Activated CD4-positive, alpha-beta T cell treated with anti-CD3 and anti-CD28 coated beads, Interleukin-2, amount 50 U/mL, for 16 hours (primary cell): ENCODE measurements around the gene KRTAP5-8.
"Not testable (repeated sequence)": the region's sequence is repeated elsewhere in the genome, so short reads cannot be mapped to it uniquely, and the experiment has no call there.

Experiments
- DNase-seq: peaks from one replicate; pipeline ENCODE4 v3.0.0-alpha.2; 2020

Gene KRTAP5-8

DNA sequence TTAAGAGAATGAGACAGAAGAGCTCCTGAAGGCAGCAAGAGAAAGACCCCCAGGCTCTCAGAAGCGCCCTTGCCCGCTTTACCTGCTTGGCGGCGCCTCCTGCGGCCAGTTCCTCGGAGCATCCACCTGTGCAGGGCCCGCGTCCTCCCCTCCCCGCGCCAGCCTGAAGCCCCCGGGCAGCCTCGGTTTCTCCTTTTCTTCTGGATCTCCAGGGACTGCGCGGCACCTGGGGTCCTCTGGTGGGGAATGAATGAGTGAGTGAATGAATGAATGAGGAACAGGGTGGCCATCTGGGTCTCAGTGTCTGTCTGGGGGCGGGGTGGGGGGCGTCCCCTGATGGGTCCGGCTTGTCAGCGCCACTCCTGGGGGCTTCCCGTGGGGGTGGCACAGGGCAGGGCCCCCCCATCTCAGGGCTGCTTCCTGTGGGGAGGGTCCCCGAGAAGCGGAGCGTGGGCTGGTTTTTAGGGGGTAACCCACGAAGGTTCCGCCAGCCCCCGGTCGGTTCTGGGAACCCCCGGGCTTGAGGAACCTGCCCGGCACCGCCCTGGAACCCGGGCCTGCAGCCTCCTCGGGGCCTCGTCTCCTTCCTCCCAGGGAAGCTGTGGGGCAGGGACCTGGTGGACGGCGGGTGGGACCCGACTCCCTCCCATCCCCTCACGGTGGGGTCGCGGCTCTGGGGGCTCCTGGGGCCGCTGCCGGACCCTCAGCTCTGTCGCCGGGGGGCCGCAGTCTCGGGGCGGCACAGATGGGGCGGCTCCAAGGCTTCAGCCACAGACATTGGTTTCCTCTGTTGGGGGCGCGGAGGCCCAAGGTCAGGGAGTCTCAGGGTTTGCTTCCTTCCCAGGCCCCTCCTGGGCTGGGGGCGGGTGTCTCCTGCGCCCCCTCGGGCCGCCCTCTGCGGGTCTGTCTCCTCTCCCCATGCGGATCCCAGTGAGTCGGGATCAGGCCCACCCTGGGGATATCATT is 19.0 kb upstream of the KRTAP5-8 start:
- no peak for DNase-seq

DNA sequence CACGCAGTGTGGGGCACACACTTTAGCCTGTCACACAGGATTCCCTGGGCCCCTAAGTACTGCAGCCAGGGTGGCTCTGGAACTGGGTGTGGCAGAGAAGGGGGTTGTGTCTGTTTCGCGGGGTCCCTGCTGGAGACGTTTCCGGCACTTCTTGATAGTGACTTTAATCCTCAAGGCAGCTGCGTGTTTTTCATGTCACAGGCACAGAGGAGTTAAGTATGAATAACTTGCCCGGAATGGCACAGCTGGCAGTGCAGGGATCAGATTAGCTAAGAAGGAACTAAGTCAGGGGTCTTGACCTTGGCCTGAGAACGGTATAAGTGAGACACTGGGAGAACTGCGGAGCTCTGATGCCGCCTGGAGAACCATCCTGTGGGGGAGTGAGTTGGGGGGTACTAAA is 18.3 kb upstream of the KRTAP5-8 start:
- DNase-seq: no peak

- no peak for DNase-seq
Measured at GRCh38 chr11:71525188-71525937, 12.5 kb upstream of the KRTAP5-8 start.

- no peak for DNase-seq
Measured at GRCh38 chr11:71525938-71526495, 11.8 kb upstream of the KRTAP5-8 start.

DNA sequence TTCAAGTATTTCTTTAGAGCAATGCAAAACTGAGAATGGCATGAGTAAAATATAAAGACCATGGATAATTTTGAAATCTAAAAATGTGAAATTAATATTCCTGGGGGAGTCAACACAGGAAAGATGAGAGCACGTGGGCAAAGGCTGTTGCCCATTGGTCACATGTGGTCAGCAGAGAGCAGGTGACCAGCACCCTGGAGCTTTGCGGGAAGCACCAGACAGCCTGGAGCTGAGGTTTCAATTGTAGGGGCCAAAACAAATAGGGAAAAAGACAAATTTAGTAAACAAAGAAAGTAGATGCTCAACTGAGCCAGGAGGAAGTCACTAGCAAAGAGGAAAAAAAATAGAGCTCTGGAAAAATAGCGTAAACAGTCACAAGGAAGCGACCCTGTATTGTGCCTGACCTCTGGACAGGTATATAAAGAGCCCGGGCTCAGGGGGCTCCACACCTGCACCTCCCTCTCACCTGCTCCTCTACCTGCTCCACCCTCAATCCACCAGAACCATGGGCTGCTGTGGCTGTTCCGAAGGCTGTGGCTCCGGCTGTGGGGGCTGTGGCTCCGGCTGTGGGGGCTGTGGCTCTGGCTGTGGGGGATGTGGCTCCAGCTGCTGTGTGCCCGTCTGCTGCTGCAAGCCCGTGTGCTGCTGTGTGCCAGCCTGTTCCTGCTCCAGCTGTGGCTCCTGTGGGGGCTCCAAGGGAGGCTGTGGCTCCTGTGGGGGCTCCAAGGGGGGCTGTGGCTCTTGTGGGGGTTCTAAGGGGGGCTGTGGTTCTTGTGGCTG is 10.8 kb upstream of the KRTAP5-8 start, which contains the start of gene KRTAP5-7:
KRTAP5-7 (plus strand) TSS at position 472 of the 780 bp plus-strand sequence; CDS start at position 506, 34 bp downstream.
- not testable (repeated sequence) for DNase-seq

- DNase-seq: no peak
Measured at GRCh38 chr11:71527576-71528210, 10.1 kb upstream of the KRTAP5-8 start.

DNA sequence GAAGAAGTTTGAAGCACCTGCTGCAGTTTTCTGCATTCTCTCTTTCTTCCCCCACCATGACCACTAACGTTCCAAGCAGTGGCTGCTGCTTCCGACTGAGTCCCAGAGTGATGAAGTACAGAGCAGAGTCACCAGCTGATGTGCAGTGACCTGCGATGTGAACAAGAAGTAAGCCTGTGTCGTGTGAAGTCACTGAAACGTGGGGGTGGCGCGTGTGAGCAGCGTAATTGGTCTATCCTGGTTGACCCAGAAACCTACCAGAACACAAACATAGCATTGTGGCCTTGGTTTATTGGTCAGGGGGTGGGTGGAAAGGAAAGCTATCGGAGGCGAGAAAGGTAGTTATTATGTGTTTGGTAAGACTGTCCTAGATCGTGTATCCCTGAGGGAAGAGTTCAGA is 7.2 kb upstream of the KRTAP5-8 start:
- no peak for DNase-seq

- DNase-seq: no peak
Measured at GRCh38 chr11:71532036-71532610, 5.7 kb upstream of the KRTAP5-8 start.

DNA sequence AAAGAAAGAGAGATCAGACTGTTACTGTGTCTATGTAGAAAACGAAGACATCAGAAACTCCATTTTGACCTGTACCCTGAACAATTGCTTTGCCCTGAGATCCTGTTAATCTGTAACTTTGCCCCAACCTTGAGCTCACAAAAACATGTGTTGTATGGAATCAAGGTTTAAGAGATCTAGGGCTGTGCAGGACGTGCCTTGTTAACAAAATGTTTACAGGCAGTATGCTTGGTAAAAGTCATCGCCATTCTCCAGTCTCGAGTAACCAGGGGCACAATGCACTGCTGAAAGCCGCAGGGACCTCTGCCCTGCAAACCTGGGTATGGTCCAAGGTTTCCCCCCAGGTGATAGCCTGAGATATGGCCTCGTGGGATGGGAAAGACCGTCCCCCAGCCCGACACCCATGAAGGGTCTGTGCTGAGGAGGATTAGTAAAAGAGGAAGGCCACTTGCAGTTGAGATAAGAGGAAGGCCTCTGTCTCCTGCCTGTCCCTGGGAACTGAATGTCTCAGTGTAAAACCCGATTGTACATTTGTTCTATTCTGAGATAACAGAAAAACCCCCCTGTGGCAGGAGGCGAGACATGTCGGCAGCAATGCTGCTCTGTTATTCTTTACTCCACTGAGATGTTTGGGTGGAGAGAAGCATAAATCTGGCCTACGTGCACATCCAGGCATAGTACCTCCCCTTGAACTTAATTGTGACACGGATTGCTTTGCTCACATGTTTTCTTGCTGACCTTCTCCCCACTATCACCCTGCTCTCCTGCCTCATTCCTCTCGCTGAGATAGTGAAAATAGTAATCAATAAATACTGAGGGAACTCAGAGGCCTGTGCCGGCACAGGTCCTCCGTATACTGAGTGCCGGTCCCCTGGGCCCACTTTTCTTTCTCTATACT is 2.9 kb upstream of the KRTAP5-8 start:
- not testable (repeated sequence) for DNase-seq

DNA sequence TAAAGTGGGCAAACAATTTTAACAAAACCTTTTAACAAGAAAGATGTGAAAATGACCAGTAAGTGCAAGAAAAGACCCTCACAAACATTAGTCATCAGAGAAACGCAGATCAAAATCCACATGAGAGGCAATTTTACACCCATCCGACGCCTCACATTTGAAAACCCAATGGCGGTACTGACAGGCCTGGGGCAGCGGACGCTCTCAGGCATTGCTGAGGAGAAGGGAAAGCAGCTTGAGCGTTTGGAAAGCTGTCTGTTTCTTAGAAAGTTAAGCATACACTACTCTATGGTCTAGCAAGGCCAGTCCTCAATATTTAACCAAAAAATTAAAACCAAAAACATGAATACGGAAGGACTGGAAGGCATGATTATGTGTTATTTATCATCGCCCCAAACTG is 2.0 kb upstream of the KRTAP5-8 start:
- DNase-seq: no peak

DNA sequence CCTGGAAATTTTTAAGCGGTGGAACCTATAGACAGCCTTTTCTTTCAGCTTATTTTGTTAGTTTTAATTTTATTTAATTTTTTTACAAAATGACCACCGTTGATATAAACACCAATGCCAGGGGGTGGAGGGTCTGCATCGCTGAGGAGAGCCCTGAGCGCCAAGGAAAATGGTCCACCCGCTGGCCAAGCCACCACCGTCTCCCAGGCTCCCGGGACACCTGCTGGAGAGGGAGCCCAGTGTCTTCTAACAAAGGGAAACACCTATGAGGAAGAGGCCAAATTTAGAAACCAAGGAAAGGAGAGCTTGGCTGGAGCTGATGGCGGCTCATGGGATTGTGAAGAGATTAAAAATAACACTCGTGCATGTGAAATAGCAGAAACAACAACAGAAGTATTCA is 288 bp upstream of the KRTAP5-8 start:
- DNase-seq: no peak

DNA sequence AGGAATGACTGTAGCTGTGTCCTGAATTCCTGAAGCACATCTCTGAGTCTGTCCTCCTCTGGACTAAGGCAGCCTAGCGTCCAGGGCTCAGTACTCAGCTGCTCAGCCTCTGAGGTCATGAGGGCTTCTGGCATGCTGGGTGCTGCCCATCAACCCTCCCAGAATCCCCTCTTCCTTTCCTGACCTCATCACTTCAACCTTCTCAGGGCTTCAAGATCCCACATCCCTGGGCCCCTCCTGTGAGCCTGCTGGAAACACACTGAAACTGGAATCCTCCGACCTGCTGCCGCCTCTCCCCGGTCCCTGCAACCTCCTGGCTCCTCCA is 803 bp downstream of the KRTAP5-8 start:
- DNase-seq: no peak

GRCh38 chr11:71539017-71539416 is 1.2 kb downstream of the KRTAP5-8 start:
- DNase-seq: no peak

DNA sequence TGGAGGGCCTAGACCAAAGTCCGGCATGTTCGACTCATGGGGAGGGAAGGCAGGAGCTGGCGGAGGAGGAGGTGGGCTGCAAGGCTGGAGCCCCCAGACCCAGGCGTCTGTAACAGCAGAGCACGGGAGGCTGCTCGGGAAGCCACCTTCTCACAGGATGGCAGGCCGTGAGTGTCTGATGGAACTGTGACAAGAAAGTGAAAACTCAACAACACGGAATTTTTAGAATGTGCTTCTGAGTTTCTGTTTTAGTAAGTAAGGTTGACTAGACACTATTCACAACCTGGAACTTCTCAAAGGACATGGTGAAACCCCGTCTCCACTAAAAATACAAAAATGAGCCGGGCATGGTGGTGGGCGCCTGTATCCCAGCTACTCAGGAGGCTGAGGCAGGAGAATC is 2.1 kb downstream of the KRTAP5-8 start:
- DNase-seq: not testable (repeated sequence)

- DNase-seq: not testable (repeated sequence)
Measured at GRCh38 chr11:71540521-71541304, 2.9 kb downstream of the KRTAP5-8 start.

DNA sequence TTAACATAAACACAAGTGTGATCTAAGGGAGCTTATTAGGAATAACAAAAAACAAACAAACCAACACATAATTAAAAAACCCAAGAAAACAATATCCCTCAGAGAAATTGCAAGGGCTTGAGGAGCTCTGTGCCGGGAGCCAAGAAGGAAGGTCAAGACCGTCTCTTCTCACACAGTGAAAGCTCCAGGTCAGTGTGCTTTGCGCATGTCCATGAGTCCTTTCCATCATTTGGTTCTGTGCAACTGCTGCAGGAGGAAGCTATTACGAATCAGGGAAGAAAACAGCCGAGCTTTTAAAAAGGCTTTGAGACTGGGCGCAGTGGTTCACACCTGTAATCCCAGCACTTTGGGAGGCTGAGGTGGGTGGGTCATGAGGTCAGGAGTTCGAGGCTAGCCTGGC is 4.6 kb downstream of the KRTAP5-8 start:
- DNase-seq: no peak

GRCh38 chr11:71542879-71543777 is 5.3 kb downstream of the KRTAP5-8 start:
- peak; percentile 26 for DNase-seq

DNA sequence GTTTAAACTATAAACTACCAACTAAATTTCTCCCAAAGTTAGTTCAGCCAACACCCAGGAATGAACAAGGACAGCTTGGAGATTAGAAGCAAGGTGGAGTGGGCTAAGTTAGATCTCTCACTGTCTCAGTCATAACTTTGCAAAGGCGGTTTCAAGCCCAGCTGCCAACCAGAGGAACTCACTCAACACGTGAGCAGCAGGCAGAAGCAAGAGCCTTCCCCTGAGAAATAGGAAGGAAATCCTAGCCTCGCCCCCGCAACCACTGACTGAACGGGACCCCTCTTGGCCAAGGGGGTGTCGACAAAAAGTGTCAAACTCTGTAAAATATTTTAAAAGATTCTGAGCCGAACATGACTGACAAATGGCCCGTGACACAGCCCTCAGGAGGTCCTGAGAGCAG is 6.0 kb downstream of the KRTAP5-8 start:
- DNase-seq: no peak
